A549 treated with AZD9567 at 1 μM for 4 hours (cell line): ENCODE results near the gene MYO18B. TPM values are rescaled to one million over a fixed set of nuclear protein-coding genes. Genes with fewer than 3 reads are reported as not detected.

Source experiments
- total RNA-seq: library from RNA; stranded (reverse); fragments of 200-300 nt; extraction: Qiagen RNA extraction; gene quantifications from 5 replicates; pipeline ENCODE4 v1.2.3, GENCODE V29; 2022; ENCODE audit not compliant: insufficient read depth

The MYO18B gene
- total RNA-seq = 0.02 to 0.06 TPM (median 0.04 TPM) in 4 of 5 replicates, not detected in the other

GRCh38 chr22:25741692-25742626, at the start of gene MYO18B:
MYO18B (plus strand) TSS chr22:25742188; CDS start chr22:25761093, 18,905 bp downstream.

Other genes with a start within 250 kb of the MYO18B start
- 2.9 to 4.6 TPM (median 3.3 TPM) in 5 replicates for gene GRK3, start 177.5 kb upstream of the MYO18B start, total RNA-seq